D341Med (cell line): ENCODE measurements around the gene TTC17.
"Not testable (repeated sequence)": the region's sequence is repeated elsewhere in the genome, so short reads cannot be mapped to it uniquely, and the experiment has no call there.

ENCODE experiments used
- DNase-seq: peaks from one replicate; pipeline ENCODE4 v3.0.0; 2012; ENCODE audit warnings: low spot score

Gene TTC17

DNA sequence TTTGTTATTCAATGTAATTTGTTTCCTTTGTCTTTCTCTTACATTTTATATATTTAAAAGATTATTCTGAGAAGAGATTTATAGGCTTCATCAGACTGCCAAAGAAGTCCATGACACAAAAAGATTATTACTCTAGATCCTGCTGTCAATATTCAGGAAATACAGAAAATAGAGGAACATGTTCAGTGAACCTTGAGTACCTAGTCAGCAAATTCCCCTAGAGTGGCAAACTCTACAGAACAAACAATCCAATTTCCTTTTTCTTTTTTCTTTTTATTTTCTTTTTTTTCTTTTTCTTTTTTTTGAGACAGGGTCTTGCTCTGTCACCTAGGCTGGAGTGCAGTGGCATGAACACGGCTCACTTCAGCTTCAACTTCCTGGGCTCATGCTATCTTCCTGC is 23.9 kb downstream of the TTC17 start:
- DNase-seq: no peak

DNA sequence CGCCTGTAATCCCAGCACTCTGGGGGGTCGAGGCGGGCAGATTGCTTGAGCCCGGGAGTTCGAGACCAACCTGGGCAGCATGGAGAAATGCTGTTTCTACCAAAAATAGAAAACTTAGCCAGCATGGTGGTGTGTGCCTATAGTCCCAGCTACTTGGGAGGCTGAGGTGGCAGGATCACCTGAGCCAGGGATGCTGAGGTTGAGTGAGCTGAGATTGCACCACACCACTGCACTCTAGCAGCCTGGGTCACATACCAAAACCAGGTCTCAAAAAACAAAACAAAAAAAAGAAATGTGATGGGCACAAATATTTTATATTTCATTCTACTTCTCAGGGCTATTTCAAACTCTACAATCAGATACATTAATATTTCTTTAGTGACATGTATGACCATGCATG is 25.7 kb downstream of the TTC17 start:
- no peak for DNase-seq

DNA sequence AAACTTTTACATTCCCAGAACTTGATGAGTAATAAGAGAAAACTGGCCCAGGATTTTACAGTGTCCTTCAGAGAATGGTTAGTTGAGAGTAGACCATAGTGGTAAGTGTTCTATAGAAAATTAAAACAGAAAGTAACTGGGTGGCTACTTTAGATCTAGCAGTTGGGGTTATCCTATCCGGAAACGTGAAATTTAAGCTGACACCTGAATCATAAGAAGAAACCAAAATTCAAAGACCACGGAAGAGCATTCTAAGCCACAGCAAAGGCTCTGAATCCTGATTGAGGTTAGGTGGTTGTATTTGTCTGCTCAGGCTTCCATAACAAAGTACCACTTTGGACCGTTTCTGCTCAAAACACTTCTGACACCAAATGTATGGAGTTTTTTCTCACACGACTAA is 34.0 kb downstream of the TTC17 start:
- DNase-seq: no peak

DNA sequence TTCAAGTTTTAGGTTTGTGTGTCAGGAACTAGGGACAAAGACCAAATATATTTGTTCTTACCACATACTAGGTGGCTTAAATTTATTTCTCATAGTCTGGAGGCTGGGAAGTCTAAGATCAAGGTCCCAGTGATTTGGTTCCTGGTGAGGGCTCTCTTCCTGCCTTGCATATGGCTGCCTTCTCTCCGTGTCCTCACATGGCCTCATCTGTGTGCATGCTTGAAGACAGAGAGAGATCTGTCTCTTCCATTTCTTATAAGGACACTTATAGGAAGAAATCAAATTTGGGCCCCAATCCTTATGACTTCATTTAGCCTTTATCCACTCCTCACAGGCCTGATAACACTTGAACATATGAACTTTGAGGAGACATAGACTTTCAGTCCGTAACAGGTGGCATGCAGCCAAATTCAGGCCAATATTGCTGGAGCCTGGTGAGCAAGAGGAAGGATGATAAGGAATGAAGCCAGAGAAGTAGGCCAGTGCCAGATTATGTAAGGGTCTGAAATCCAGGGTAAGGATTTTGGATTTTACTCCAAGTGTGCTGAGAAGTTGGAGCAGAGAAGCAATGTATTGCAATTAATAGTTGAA is 35.1 kb downstream of the TTC17 start:
- DNase-seq: no peak

DNA sequence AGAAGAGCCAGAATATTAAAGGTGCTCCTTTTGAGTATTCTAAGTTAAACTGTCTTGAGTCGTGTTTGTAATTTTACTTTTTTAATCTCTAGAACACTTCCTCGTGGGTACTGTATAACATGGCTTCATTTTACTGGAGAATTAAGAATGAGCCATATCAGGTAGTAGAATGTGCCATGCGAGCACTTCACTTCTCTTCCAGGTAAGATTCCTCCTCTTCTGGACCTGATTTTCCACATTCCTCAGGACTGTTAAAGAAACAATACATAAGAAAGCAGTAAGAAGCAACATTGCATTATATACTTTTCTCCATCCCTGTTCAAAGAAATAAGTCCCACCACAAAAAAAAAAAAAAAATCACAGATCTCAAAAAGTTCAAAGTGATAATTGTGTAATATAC is 37.9 kb downstream of the TTC17 start:
- no peak for DNase-seq

DNA sequence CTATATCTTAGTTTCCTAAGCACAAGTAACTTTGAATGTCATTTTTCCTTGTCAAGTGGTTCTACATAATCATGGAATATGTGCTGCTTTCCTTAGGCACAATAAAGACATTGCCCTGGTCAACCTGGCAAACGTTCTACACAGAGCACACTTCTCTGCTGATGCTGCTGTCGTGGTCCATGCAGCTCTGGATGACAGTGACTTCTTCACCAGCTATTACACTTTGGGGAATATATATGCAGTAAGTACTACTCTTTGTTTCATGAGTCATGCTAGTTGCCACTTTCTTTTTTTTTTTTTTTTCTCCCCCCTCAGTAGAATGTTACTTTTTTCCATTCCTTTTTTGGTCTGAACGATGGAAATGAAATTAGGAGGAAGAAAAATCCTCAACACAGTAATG is 38.5 kb downstream of the TTC17 start:
- no peak for DNase-seq

DNA sequence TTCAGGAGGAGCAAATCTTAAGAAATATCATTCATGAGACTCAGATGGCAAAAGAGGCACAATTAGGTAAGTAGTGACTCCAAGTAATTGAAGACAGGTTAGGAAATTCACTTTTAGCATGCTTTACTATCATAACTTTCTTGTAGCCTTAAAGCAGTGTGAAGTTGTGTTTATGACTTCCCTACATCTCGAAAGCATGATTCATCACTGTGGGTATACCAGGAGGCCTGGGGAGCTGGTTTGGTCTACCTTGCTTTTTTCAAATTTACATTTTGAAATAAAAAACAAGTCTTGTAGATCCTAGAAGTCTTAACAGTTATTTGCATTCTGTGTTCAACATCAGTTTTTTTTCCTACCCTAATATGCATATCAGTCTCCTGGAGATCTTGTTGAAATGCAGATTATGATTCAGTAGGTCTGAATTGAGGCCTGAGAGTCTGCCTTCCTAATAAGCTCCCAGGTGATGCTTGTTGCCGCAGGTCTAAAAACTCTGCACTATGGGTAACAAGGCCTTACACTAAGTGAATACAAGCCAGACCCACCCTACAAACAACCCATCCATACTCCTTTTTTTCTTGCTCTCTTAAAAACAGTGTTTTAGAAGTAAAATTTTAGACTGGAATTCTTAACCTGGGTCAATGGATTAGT is 41.4 kb downstream of the TTC17 start:
- no peak for DNase-seq

DNA sequence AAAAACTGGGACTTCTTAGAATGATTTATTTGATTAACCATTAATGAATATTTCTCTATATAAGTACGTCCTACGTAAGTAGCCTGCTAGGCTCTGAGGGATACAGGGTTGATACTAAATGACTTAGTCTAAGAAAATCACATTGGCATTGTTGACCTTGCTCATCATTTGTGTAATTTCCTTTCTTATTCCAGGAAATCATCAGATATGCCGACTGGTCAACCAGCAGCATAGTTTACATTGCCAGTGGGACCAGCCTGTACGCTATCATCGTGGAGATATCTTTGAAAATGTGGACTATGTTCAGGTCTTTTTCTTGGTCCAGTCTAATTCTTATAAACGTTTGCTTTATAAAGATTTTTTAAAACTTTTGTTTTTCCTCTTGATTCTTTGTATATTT is 42.5 kb downstream of the TTC17 start:
- no peak for DNase-seq

DNA sequence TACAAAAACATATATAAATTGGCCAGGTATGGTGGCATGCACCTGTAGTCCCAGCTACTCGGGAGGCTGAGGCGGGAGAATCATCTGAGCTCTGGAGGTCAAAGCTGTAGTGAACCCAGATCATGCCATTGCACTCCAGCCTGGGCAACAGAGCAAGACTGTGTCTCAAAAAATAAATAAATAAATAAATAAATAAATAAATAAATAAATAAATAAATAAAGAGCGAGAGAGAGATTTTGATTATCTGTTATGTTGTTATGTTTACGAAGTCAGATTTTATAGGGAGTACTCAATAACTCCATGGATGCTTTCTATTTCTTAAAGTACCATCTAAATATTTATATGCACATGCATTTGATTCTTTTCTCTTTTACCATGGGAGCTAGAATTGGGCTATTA is 43.1 kb downstream of the TTC17 start:
- DNase-seq: not testable (repeated sequence)

DNA sequence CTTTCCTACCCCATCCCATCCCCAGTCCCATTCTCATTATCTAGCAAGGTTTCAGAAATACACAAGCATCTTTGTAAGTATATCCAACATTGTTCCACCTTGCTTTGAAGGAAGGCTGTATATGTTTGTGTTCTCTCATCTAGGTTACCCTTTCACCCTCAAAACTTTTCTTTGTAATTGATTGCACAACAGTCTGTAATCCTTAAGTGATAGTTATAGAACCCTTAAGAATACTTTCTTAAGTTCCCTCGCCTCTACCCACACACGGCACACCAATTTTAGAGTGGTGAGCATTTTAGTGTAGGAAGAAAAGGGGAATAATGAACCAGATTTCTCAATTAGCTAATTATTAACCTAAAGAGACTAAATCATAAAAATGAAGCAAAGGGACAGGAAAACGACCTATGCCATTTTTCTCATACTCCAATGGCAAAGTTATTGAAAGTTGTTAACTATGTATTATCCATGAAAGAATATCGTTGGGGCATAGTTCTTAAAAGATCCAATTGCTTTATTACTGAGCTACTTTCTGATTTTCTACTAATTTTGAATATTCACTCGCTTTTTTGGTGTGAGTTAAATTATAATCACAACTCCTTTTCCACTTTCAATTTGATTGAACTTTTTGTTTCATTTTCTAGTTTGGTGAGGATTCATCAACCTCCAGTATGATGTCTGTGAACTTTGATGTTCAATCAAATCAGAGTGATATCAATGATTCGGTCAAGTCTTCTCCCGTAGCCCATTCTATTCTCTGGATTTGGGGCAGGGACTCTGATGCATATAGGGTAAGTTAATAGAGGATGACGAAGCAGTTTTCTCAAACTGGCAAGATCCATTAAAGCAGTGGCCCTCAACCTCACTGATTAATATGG is 44.9 kb downstream of the TTC17 start:
- DNase-seq: no peak

DNA sequence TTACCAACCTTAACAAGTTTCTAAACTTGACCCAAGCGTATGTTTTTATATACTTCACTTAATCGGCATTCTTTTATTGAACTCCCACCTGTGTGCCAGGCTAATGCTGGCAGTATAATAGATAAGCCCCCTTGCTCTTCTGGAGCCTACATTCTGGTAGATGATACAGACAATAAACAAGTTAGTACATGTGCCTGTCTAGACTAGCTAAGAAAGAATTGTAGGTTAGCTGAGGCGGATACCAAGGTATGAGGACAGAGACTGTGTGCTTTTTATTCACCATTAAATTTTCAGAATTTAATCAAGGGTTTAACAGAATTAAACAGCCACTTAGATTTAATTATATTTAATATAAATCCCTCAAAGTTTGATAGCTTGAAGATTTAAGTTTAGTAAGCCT is 45.7 kb downstream of the TTC17 start:
- no peak for DNase-seq

DNA sequence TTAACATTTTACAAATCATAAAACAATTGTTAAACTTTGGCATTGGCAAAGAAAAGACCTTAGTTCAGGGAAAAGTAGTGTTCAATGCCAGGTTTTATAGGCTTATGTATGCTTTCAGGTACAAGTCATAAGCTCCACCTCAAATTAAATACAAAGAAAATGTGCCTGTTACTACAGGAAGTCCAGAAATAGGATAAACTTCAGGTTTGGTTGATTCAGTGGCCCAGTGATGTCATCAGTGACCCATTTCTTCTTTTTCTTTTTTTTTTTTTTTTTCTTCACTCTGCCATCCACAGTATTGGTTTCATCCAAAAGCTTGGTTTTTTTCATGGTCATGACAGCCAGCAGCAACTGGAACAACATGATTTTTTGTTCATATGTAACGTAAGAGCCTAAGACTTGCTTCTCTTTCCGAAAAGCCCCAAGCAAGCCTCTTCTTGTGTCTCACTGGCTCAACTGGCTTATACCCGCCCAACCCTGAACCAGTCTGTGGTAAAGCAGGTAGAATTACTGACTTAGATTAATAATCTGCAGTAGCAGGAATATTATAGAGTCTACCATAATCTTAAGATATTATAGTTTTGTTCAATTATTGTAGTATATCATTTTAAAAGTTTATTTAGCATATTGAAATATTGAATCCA is 46.2 kb downstream of the TTC17 start:
- DNase-seq: no peak

DNA sequence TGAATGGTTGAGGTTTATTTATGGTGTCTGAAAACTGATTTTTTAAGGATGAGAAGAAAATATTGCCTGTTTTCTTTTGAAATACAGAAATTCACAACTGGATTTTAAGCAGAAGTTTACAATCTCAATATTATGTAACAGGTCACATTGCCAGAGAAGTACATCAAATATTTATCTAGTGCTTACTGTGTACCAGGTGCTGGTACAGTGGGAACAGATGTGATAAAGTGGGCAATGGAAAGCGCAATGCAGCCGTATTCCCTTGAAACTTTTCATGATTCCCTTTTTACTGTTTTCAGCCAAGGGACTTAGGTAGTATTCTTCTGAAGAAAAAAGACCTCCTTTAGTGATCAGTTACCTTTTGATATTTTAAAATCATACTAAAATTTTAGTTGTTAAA is 49.6 kb downstream of the TTC17 start:
- no peak for DNase-seq

DNA sequence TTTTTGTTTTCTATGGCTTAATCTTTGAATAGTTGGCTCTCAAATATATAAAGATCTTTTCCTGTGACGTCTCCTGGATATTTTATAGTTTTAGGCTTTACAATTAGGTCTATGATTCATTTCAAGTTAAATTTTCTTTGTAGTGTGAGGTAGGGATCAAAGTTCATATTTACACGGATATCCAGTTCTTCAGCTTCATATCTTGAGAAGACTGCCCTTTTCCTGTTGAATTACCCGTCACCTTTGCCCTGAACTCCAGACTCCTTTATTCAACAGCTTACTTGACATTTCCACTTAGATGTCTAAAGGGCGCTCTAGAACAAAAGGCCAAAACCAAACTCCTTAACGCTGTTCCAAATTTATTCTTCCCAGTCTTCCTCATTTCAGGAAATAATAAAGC is 51.7 kb downstream of the TTC17 start:
- DNase-seq: no peak

DNA sequence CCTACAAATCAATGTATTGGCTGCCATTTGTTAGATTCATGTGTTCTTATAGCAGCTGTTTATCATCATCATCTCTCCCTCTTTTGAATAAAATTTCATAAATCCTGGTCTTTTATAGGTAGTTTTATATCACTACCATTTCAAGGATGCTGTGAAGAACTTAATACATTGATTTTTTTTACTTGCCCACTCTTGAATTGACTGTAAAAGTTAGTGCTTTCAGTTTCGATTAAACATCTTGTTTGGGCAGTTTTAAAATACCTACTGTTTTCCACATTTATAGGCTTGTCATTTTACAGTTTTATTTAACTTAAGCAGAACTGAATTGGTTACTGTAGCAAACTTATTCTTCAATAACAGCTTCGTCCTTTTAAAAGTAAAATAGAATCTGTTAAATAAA is 59.5 kb downstream of the TTC17 start:
- DNase-seq: no peak

DNA sequence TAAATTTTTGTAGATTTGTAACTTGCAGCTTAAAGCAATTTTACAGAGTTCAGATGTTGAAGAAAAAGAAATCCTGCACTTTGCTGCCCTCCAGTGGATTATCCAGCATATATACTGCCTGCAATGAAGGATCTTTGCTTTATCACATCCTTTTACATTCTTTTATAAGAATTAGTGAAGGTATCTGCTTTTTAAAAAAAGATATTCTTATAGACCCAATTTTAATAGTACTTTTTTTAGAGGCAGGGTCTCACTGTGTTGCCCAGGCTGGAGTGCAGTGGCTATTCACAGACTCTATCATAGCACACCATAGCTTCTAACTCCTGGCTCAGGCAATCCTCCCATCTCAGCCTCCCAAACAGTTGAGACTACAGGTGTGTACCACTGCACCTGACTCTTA is 60.7 kb downstream of the TTC17 start:
- peak; percentile 39 for DNase-seq

DNA sequence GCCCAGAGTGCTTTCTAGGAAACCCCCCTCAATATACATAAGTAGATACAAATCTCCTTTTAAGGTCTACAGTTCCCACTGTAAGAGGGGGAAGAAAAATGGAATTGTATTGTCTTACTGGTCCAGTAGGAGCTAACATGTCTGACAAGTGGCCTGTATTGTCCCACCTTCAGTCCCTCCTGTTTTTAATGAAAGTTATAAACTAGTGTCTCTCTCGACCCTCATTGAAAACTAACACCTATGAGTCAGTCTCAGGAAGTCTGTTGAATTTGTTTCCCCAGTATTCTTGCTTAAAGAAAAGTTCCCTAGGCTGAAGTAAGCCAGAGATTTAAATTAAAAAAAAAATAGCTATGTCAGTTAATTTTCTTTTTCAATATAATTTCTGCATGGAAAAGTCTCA is 69.3 kb downstream of the TTC17 start:
- DNase-seq: no peak

DNA sequence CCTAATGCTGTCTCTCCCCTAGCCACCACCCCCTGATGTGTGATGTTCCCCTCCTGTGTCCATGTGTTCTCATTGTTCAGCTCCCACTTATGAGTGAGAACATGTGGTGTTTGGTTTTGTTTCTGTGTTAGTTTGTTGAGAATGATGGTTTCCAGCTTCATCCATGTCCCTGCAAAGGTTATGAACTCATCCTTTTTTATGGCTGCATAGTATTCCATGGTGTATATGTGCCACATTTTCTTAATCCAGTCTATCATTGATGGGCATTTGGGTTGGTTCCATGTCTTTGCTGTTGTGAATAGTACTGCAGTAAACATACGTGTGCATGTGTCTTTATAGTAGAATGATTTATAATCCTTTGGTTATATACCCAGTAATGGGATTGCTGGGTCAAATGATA is 72.2 kb downstream of the TTC17 start:
- not testable (repeated sequence) for DNase-seq

DNA sequence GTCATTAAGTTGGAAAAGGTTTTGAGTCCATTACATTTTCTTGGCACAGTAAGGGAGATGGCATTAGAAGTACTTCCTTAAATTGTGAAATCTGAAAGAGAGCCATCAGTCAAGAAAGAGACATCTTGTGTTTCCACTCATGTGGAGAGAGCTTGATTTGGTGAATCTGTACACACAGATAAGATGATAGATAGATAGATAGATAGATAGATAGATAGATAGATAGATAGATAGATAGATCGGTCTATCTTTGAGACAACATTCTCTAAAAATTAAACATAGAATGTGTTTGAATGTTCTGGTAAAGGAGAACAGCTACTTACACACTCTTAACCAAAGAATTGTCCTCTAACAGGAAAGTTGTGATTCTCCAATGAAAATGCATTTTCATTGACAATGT is 76.2 kb downstream of the TTC17 start:
- DNase-seq: no peak

DNA sequence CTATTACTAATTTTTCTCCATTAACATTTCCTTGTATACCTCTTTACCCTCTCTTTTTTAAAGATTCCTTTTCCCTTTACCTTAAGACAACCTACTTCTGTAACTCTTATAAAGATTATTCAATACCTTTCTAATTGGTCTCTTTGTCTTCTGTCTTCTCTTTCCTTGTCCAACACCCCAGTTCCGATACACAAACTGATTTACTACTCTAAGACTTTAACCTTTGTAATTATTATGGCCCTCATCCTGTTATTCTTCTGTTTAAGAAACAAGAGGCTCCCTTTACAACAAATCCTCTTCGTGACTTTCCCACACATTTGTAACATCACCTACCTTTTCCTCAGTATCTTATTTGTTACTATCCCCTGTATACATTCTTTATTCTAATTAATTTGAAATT is 81.8 kb downstream of the TTC17 start:
- DNase-seq: no peak

DNA sequence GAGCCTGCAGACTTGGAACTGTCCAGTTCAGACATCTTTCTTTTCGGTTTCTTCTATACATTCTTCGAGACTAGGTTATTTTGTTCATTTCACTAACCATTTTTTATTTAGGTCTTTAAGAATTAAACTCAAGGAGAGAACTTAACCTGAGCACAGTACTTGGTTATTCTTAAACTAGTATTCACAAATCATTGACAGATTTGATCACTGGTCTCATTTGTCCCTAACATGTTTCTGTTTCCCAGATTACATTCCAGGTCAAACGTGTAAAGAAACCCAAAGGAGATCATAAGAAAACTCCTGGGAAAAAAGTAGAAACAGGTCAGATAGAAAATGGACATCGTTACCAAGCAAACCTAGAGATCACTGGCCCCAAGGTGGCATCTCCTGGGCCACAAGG is 85.1 kb downstream of the TTC17 start:
- no peak for DNase-seq

DNA sequence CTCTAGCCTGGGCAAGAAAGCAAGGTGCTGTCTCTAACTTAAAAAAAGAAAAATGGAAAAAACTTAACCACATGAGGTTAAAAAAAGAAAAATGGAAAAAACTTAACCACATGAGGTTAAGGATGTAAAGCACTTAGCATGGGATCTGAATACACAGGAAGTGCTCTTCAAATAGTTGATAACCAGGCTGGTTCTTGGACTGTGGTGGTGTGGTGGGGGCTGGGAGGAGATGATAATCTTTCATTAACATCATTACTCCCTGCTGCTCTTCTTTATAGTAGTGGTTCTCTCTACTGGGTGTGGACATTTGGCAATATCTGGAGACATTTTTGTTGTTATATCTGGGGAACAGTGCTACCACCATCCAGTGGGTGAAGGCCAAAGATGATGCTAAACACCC is 88.4 kb downstream of the TTC17 start:
- no peak for DNase-seq

DNA sequence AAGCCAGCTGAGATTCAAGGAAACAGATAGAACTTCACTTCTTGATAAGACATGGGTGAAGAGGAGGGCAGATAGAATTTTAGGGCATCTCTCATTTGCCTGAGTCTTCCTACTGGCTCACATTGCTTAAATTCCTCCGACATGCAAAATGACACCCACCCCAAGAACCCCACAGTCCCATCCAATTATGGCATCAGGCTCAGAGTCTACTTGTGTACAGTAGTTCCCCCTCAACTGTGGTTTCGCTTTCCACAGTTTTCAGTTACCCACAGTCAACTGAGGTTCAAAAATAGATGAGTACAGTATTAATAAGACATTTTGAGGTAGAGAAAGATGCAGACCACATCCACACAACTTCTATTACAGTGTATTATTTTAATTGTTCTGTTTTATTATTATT is 99.8 kb downstream of the TTC17 start:
- DNase-seq: no peak
